H1 (cell line): ENCODE results near the gene TNFAIP8. TPM values are rescaled to one million over a fixed set of nuclear protein-coding genes. Genes with fewer than 3 reads are reported as not detected.

Experiments
- CTCF ChIA-PET: fragments of 300-600 bp; sonication (Branson Sonifier 250); formaldehyde crosslinking; loops from one replicate; lab custom pipeline; 2021; ENCODE audit not compliant: partially characterized antibody; lab: Charles Lee
- POLR2A ChIA-PET: fragments of 300-600 bp; sonication (Branson Sonifier 250); formaldehyde crosslinking; loops from one replicate; lab custom pipeline; 2021; ENCODE audit warnings: inconsistent platforms; ENCODE audit not compliant: partially characterized antibody; lab: Charles Lee
- DNase-seq, 2 experiments: peaks; one replicate each; pipeline versions ENCODE4 v3.0.0 to v3.0.0-alpha.2; 2010 to 2022; ENCODE audit warnings: low spot score in 2 of 2, low read depth in 1 of 2, mixed read lengths in 1 of 2
- FAIRE-seq: peaks from 2 replicates; lab custom pipeline; 2011; peaks lifted over from hg19 to GRCh38; lab: Jason Lieb, UNC
- H2AFZ ChIP-seq: 2 replicates; pipeline ENCODE4 v1.8.1; 2012; ENCODE audit warnings: low read length, inconsistent platforms
- H2AK5ac ChIP-seq: 2 replicates; pipeline ENCODE4 v1.6.1; 2013; ENCODE audit warnings: low read depth, low read length
- H2BK120ac ChIP-seq: replicated peaks from 2 replicates; pipeline ENCODE3; 2013; ENCODE audit warnings: low read depth, low read length, inconsistent platforms
- H2BK12ac ChIP-seq: 2 replicates; pipeline ENCODE4 v1.6.1; 2013; ENCODE audit warnings: low read depth, low read length
- H2BK15ac ChIP-seq: 2 replicates; pipeline ENCODE4 v1.6.1; 2013; ENCODE audit warnings: low read length
- H2BK20ac ChIP-seq: 2 replicates; pipeline ENCODE4 v1.6.1; 2013; ENCODE audit warnings: low read length
- H2BK5ac ChIP-seq: 2 replicates; pipeline ENCODE4 v1.6.1; 2013; ENCODE audit warnings: low read depth, low read length
- H3K14ac ChIP-seq: 2 replicates; pipeline ENCODE4 v1.6.1; 2013; ENCODE audit warnings: inconsistent platforms; ENCODE audit not compliant: insufficient read length
- H3K18ac ChIP-seq: 2 replicates; pipeline ENCODE4 v1.6.1; 2013; ENCODE audit warnings: low read length; ENCODE audit errors: extremely low read depth
- H3K23ac ChIP-seq: 2 replicates; pipeline ENCODE4 v1.6.1; 2013; ENCODE audit warnings: inconsistent platforms; ENCODE audit not compliant: insufficient read length
- H3K23me2 ChIP-seq: 2 replicates; pipeline ENCODE4 v1.6.1; 2013; ENCODE audit warnings: low read depth, low read length
- H3K27ac ChIP-seq: 2 replicates; pipeline ENCODE4 v1.6.1; 2011; ENCODE audit warnings: low read depth, low read length, inconsistent platforms
- H3K27me3 ChIP-seq, 4 experiments: replicated peaks in 1 of 4; 1 replicate in 1 of 4; 2 replicates in 3 of 4; pipeline versions ENCODE4 v1.6.1 to v1.8.1; 2011 to 2013; ENCODE audit warnings: low read length in 3 of 4, mild to moderate bottlenecking in 3 of 4, inconsistent platforms in 2 of 4, mixed read lengths in 2 of 4, moderate library complexity in 1 of 4; ENCODE audit not compliant: control insufficient read depth in 3 of 4, insufficient read depth in 3 of 4; ENCODE audit errors: extremely low read depth in 1 of 4
- H3K36me3 ChIP-seq, 4 experiments: 2 replicates each; pipeline versions ENCODE4 v1.6.1 to v1.8.1; 2011 to 2013; ENCODE audit warnings: mild to moderate bottlenecking in 4 of 4, low read length in 3 of 4, moderate library complexity in 2 of 4, control low read depth in 1 of 4, inconsistent platforms in 1 of 4; ENCODE audit not compliant: insufficient read depth in 4 of 4, control insufficient read depth in 2 of 4
- H3K4ac ChIP-seq: replicated peaks from 2 replicates; pipeline ENCODE3; 2013; ENCODE audit warnings: low read length, low read depth, mixed read lengths, inconsistent platforms; ENCODE audit not compliant: insufficient read length
- H3K4me1 ChIP-seq, 4 experiments: replicated peaks in 1 of 4; 1 replicate in 1 of 4; 2 replicates in 3 of 4; pipeline versions ENCODE4 v1.6.1 to v1.8.1; 2011 to 2013; ENCODE audit warnings: low read length in 3 of 4, inconsistent platforms in 2 of 4, mixed read lengths in 1 of 4; ENCODE audit not compliant: insufficient read depth in 4 of 4, control insufficient read depth in 3 of 4
- H3K4me2 ChIP-seq, 2 experiments: 2 replicates each; pipeline versions ENCODE4 v1.6.1 to v1.8.1; 2011 to 2013; ENCODE audit warnings: low read depth in 2 of 2, low read length in 2 of 2, control low read depth in 1 of 2, inconsistent platforms in 1 of 2, mild to moderate bottlenecking in 1 of 2; ENCODE audit not compliant: insufficient read depth in 1 of 2
- H3K4me3 ChIP-seq, 4 experiments: fragments of 200-600, 300-600 bp in 1 of 4; sonication (generic), shearing (Covaris generic), sonication (Bioruptor Twin) in 1 of 4; 2 replicates each; pipeline versions ENCODE4 v1.5.1 to v1.8.1; 2011 to 2016; ENCODE audit warnings: low read length in 4 of 4, low read depth in 3 of 4, control low read depth in 2 of 4, inconsistent platforms in 2 of 4, mild to moderate bottlenecking in 2 of 4, mixed read lengths in 1 of 4, moderate library complexity in 1 of 4; ENCODE audit not compliant: insufficient read depth in 2 of 4; ENCODE audit errors: extremely low read depth in 1 of 4
- H3K56ac ChIP-seq: replicated peaks from 2 replicates; pipeline ENCODE3; 2013; ENCODE audit warnings: low read depth, mild to moderate bottlenecking, mixed read lengths, low read length, inconsistent platforms; ENCODE audit not compliant: insufficient read length
- H3K79me1 ChIP-seq: 2 replicates; pipeline ENCODE4 v1.6.1; 2013; ENCODE audit warnings: low read depth, low read length, control low read depth
- H3K79me2 ChIP-seq, 2 experiments: 2 replicates each; pipeline versions ENCODE4 v1.6.1 to v1.8.1; 2012 to 2013; ENCODE audit warnings: low read length in 2 of 2, mild to moderate bottlenecking in 2 of 2, inconsistent platforms in 1 of 2; ENCODE audit not compliant: insufficient read depth in 2 of 2, control insufficient read depth in 1 of 2
- H3K9ac ChIP-seq, 4 experiments: replicated peaks in 1 of 4; 1 replicate in 1 of 4; 2 replicates in 3 of 4; pipeline versions ENCODE4 v1.6.1 to v1.8.1; 2011 to 2013; ENCODE audit warnings: low read depth in 3 of 4, low read length in 3 of 4, control low read depth in 2 of 4, mild to moderate bottlenecking in 2 of 4, moderate library complexity in 2 of 4, inconsistent platforms in 1 of 4; ENCODE audit errors: extremely low read depth in 1 of 4
- H3K9me3 ChIP-seq, 2 experiments: 2 replicates each; pipeline versions ENCODE4 v1.6.1 to v1.8.1; 2012 to 2013; ENCODE audit warnings: mild to moderate bottlenecking in 2 of 2, moderate library complexity in 2 of 2, control low read depth in 1 of 2, inconsistent platforms in 1 of 2, low read depth in 1 of 2, low read length in 1 of 2, mixed read lengths in 1 of 2; ENCODE audit not compliant: insufficient read depth in 2 of 2
- H4K20me1 ChIP-seq, 2 experiments: replicated peaks in 1 of 2; 2 replicates each; pipeline versions ENCODE3 to v1.8.1; 2011 to 2013; ENCODE audit warnings: inconsistent platforms in 2 of 2, low read length in 2 of 2, mild to moderate bottlenecking in 1 of 2; ENCODE audit not compliant: insufficient read depth in 2 of 2, control insufficient read depth in 1 of 2
- H4K5ac ChIP-seq: 2 replicates; pipeline ENCODE4 v1.6.1; 2013; ENCODE audit warnings: low read length, low read depth, mixed read lengths, inconsistent platforms; ENCODE audit not compliant: insufficient read length
- H4K8ac ChIP-seq: 2 replicates; pipeline ENCODE4 v1.8.0; 2013; ENCODE audit warnings: mild to moderate bottlenecking, moderate library complexity, low read length, inconsistent platforms; ENCODE audit not compliant: insufficient read depth; ENCODE audit errors: extremely low read depth
- H4K91ac ChIP-seq: replicated peaks from 2 replicates; pipeline ENCODE3; 2013; ENCODE audit warnings: low read length, mixed read lengths, inconsistent platforms; ENCODE audit not compliant: insufficient read length
- BACH1 ChIP-seq: IDR thresholded peaks from 2 replicates; pipeline ENCODE4 v1.6.1; 2012; ENCODE audit warnings: low read length, improper control_type of control experiment
- CEBPB ChIP-seq: IDR thresholded peaks from 2 replicates; pipeline ENCODE4 v1.6.1; 2012; ENCODE audit warnings: low read depth, low read length
- EP300 ChIP-seq, 2 experiments: IDR thresholded peaks; 1 replicate in 1 of 2; 2 replicates in 1 of 2; pipeline ENCODE4 v1.6.1; 2011 to 2012; ENCODE audit warnings: low read depth in 2 of 2, low read length in 2 of 2, mild to moderate bottlenecking in 2 of 2, borderline replicate concordance in 1 of 2, inconsistent platforms in 1 of 2, moderate library complexity in 1 of 2
- FOSL1 ChIP-seq: IDR thresholded peaks from 2 replicates; pipeline ENCODE4 v1.6.1; 2011; ENCODE audit warnings: mild to moderate bottlenecking, low read depth, low read length, moderate library complexity; ENCODE audit not compliant: insufficient read depth
- JUN ChIP-seq: IDR thresholded peaks from 2 replicates; pipeline ENCODE4 v1.6.1; 2011; ENCODE audit warnings: low read depth, mild to moderate bottlenecking, improper control_type of control experiment, low read length
- JUND ChIP-seq: IDR thresholded peaks from 2 replicates; pipeline ENCODE4 v1.6.1; 2011; ENCODE audit warnings: mild to moderate bottlenecking, improper control_type of control experiment, low read length
- KDM5A ChIP-seq: fragments of 200-600 bp; IDR thresholded peaks from 2 replicates; pipeline ENCODE4 v1.7.1; 2012; ENCODE audit warnings: mild to moderate bottlenecking, low read length, inconsistent platforms, mixed read lengths
- MAX ChIP-seq: IDR thresholded peaks from 2 replicates; pipeline ENCODE4 v1.6.1; 2012; ENCODE audit warnings: inconsistent platforms
- POLR2A ChIP-seq, 2 experiments: IDR thresholded peaks; 1 replicate in 1 of 2; 2 replicates in 1 of 2; pipeline ENCODE4 v1.6.1; 2011; ENCODE audit warnings: low read depth in 2 of 2, low read length in 2 of 2, mild to moderate bottlenecking in 2 of 2; ENCODE audit errors: control extremely low read depth in 1 of 2
- POU5F1 ChIP-seq: IDR thresholded peaks from 2 replicates; pipeline ENCODE4 v1.6.1; 2011; ENCODE audit warnings: low read depth, mild to moderate bottlenecking, low read length, moderate library complexity
- SIN3A ChIP-seq, 2 experiments: IDR thresholded peaks in 1 of 2; conservative IDR thresholded peaks in 1 of 2; 2 replicates each; pipeline ENCODE4 v1.6.1; 2011 to 2012; ENCODE audit warnings: low read length in 2 of 2, improper control_type of control experiment in 1 of 2, low read depth in 1 of 2, mild to moderate bottlenecking in 1 of 2
- SP1 ChIP-seq: IDR thresholded peaks from 2 replicates; pipeline ENCODE4 v1.6.1; 2011; ENCODE audit warnings: low read depth, low read length
- SRF ChIP-seq: IDR thresholded peaks from 2 replicates; pipeline ENCODE4 v1.6.1; 2011; ENCODE audit warnings: mild to moderate bottlenecking, low read depth, low read length, moderate library complexity
- WGBS, 2 experiments: shearing (Covaris generic) in 1 of 2; methylation state at CpG; one replicate each; pipeline versions ENCODE4 v1.1.6 to v1.1.7; 2013 to 2015; ENCODE audit warnings: low lambda C conversion rate in 2 of 2, mixed read lengths in 2 of 2, inconsistent platforms in 1 of 2, low coverage in 1 of 2, missing lambda C conversion rate in 1 of 2; ENCODE audit not compliant: insufficient replicate concordance in 2 of 2, insufficient coverage in 1 of 2, insufficient read length in 1 of 2; ENCODE audit errors: extremely low coverage in 1 of 2, missing lambda C conversion rate in 1 of 2; 5-methylcytosine and 5-hydroxymethylcytosine counted together
- polyA plus RNA-seq, 7 experiments: library from polyadenylated mRNA; depleted of rRNA in 3 of 7; stranded (reverse) in 5 of 7; unstranded in 2 of 7; fragments of >200 nt in 5 of 7; fragments of 200-250 nt in 2 of 7; gene quantifications; 1 replicate in 5 of 7; 2 replicates in 1 of 7; 4 replicates in 1 of 7; pipeline versions ENCODE4 v1.2.1 to v1.2.3, GENCODE V29; 2011 to 2013; ENCODE audit warnings: missing spikeins in 2 of 7, mixed read lengths in 2 of 7
- total RNA-seq: library from RNA; stranded (reverse); fragmentation: NEBNext Ultra II Directional; extraction: Animal tissue kit (Norgen Biotek cat#: 25700); gene quantifications from 2 replicates; pipeline ENCODE4 v1.2.1, GENCODE V29; 2021

TNFAIP8 gene
- total and polyA plus RNA-seq, 2 of the 8 experiments (the other 6 are each of a cell fraction or from before 2014, with no cell fraction given) = 12.4 to 19.3 TPM

- Histone ChIP-seq H2BK120ac (no peak overlapping the region), H3K4me2 (no peak overlapping the region), H2AFZ (no peak overlapping the region), H3K14ac (no peak overlapping the region), H3K4ac (no peak overlapping the region), H3K79me1 (no peaks in the 10 kb centered on the region), H3K27ac (no peak overlapping the region), H2BK15ac (no peak overlapping the region), H3K9ac (no peak overlapping the region), H2BK20ac (no peak overlapping the region), H3K9me3 (no peaks in the 10 kb centered on the region), H4K5ac (no peak overlapping the region), H3K18ac (no peak overlapping the region), H3K4me3 (no peak overlapping the region), H3K4me1 (peaks cover 0 to 9% (median 6%) of the 10 kb centered on the region in 4 experiments; a peak in 2 of 7 replicates), H2BK5ac (no peak overlapping the region), H4K8ac (no peak overlapping the region), H4K91ac (no peak overlapping the region), H3K56ac (no peak overlapping the region), H3K79me2 (0 out of 4 replicates have a peak, but pooled peaks cover 0 to 3% of the 10 kb centered on the region in 2 experiments), H3K36me3 (no peaks in the 10 kb centered on the region), H2BK12ac (no peak overlapping the region), H4K20me1 (no peaks in the 10 kb centered on the region), H3K27me3 (no peaks in the 10 kb centered on the region), H3K23ac (no peak overlapping the region), H2AK5ac (no peak overlapping the region), H3K23me2 (no peaks in the 10 kb centered on the region)
- WGBS, 2 experiments = 100% methylated on average over 1 of the region's 1 CpG; no CpG with 5 or more reads in 1 of the 2 experiments
- TF ChIP-seq POU5F1 = no peak
- TF ChIP-seq SIN3A (conservative IDR thresholded peaks at IDR 0.05 in 1 of 2, IDR thresholded peaks at IDR 0.05 in 1 of 2; ENCODE audit: low read depth in 1 of 2, low read length in 2 of 2) = no peak
- no peak for TF ChIP-seq JUND
- no peak for TF ChIP-seq MAX
- no peak for TF ChIP-seq FOSL1
- TF ChIP-seq SP1 = no peak
- no peak for TF ChIP-seq SRF
- TF ChIP-seq POLR2A (IDR thresholded peaks at IDR 0.05; ENCODE audit: control extremely low read depth in 1 of 2, low read depth in 2 of 2, low read length in 2 of 2) = no peak
- no peak for TF ChIP-seq KDM5A
- no peak for TF ChIP-seq EP300 (IDR thresholded peaks at IDR 0.05; ENCODE audit: borderline replicate concordance in 1 of 2, low read depth in 2 of 2, low read length in 2 of 2)
- TF ChIP-seq CEBPB = no peak
- TF ChIP-seq BACH1 = no peak
- no peak for TF ChIP-seq JUN
- no peak for FAIRE-seq
- no peak for DNase-seq
- ChIA-PET CTCF (interaction anchor here (1.4 kb wide), 1 partner anchor 45 kb away, joined by 5 read pairs; no protein-coding TSS in a partner anchor), POLR2A (interaction anchor here (1.6 kb wide), 1 partner anchor 12 kb away, joined by 4 read pairs; no protein-coding TSS in a partner anchor)
Measured at GRCh38 chr5:119367502-119368237, 11.9 kb downstream of the TNFAIP8 start.
